Astrocyte of the cerebellum (primary cell): ENCODE results near the gene CSNK1D.
"Not testable (repeated sequence)": the region's sequence is repeated elsewhere in the genome, so short reads cannot be mapped to it uniquely, and the experiment has no call there.

ENCODE experiments used
- DNase-seq: peaks from one replicate; pipeline ENCODE4 v3.0.0-alpha.2; 2011; ENCODE audit warnings: low read depth
- H3K4me3 ChIP-seq: 2 replicates; pipeline ENCODE4 v1.5.1; 2011; ENCODE audit warnings: mild to moderate bottlenecking, low read depth, low read length, moderate library complexity
- CTCF ChIP-seq: IDR thresholded peaks from 2 replicates; pipeline ENCODE4 v1.5.1; 2012; ENCODE audit warnings: low read length, low read depth, moderate library complexity, mild to moderate bottlenecking; ENCODE audit errors: missing control alignments
- in situ Hi-C: cut with HindIII; loops from 2 replicates; pipeline ENCODE4 v1.10.0; 2017; ENCODE audit warnings: low sequenced_read_pairs

The CSNK1D gene

GRCh38 chr17:82213251-82214011 lies 60.1 kb downstream of the CSNK1D start:
- in situ Hi-C loops = no loop called here
- TF ChIP-seq CTCF = no peak
- peak overlapping the region; percentile 70 for H3K4me3 ChIP-seq
- DNase-seq = peak; percentile 44

- no peak for TF ChIP-seq CTCF
- in situ Hi-C loops = no loop called here
- peak within 1 kb of the TSS; percentile 70 for H3K4me3 ChIP-seq
- DNase-seq = peak; percentile 37
These were observed 60.9 kb downstream of the CSNK1D start, which contains the start of gene CCDC57 for GRCh38 chr17:82212331-82213250. Gene CCDC57 (minus strand): TSS chr17:82212842. CDS start chr17:82201944, 10,898 bp downstream.

GRCh38 chr17:82210655-82211054 lies 62.8 kb downstream of the CSNK1D start:
- H3K4me3 ChIP-seq, DNase-seq, in situ Hi-C loops: not testable (repeated sequence)

- peak; percentile 86 for TF ChIP-seq CTCF
- peak; percentile 63 for DNase-seq
- no peak overlapping the region for H3K4me3 ChIP-seq
- in situ Hi-C loops = no loop called here
These were observed 67.6 kb downstream of the CSNK1D start for GRCh38 chr17:82205720-82206508.

GRCh38 chr17:82204831-82205719 lies 68.4 kb downstream of the CSNK1D start:
- no peak for TF ChIP-seq CTCF
- DNase-seq = no peak
- H3K4me3 ChIP-seq = no peak overlapping the region
- in situ Hi-C loops = no loop called here

GRCh38 chr17:82203920-82204319 lies 69.6 kb downstream of the CSNK1D start:
- in situ Hi-C loops = no loop called here
- no peak for TF ChIP-seq CTCF
- H3K4me3 ChIP-seq = no peak overlapping the region
- DNase-seq = no peak
